ENCODE results near the gene MAB21L4. TPM values are rescaled to one million over a fixed set of nuclear protein-coding genes. Genes with fewer than 3 reads are reported as not detected.
A peak's percentile ranks its signal among the peaks of the same experiment; 100 is the strongest.

Gene MAB21L4
- total and polyA plus RNA-seq, 2 experiments from 2014 or later: not detected

- ATAC-seq (peak; percentile 86), DNase-seq (ENCODE audit: low spot score) (peak; percentile 83)
- peaks cover 15% of the 10 kb centered on the region for H3K9me3 Mint-ChIP-seq
- H3K27me3 ChIP-seq (ENCODE audit: insufficient read depth): no peaks in the 10 kb centered on the region
- no peaks in the 10 kb centered on the region for H3F3A ChIP-seq (replicated peaks; ENCODE audit: low read depth)
- TF ChIP-seq JUNB (IDR thresholded peaks at IDR 0.05; ENCODE audit: unreplicated experiment): no peak
- TF ChIP-seq REST (IDR thresholded peaks at IDR 0.05; ENCODE audit: unreplicated experiment): peak; percentile 78
- TF ChIP-seq CTCF (conservative IDR thresholded peaks at IDR 0.05; ENCODE audit: low read depth in 2 of 2): peak; percentile 37 to 70
- H3K27ac Mint-ChIP-seq: no peak overlapping the region
- H3K4me1 Mint-ChIP-seq: peaks cover 16% of the 10 kb centered on the region
- H3K4me1 ChIP-seq (ENCODE audit: insufficient read depth): peaks cover 11% of the 10 kb centered on the region
- H3K4me3 Mint-ChIP-seq: no peak overlapping the region
- H2AFZ ChIP-seq: no peak overlapping the region
- peaks cover 7% of the 10 kb centered on the region for H3K36me3 Mint-ChIP-seq (ENCODE audit: low read depth)
- H3K36me3 ChIP-seq (ENCODE audit: insufficient read depth): no peaks in the 10 kb centered on the region
- no peak overlapping the region for H3K27ac ChIP-seq (ENCODE audit: low read depth)
- H4K20me1 ChIP-seq (replicated peaks; ENCODE audit: insufficient read depth): no peaks in the 10 kb centered on the region
- no peak overlapping the region for H3K4me3 ChIP-seq
- no peak overlapping the region for H3K4me2 ChIP-seq
- H3K9me2 ChIP-seq (ENCODE audit: insufficient read depth): 0 out of 2 replicates have a peak, but pooled peaks cover 7% of the 10 kb centered on the region
- peaks cover 1% of the 10 kb centered on the region for H3K27me3 Mint-ChIP-seq (ENCODE audit: insufficient read depth, low read depth, poor library complexity)
- H3K79me2 ChIP-seq (replicated peaks; ENCODE audit: insufficient read depth): no peaks in the 10 kb centered on the region
These were observed 55.4 kb downstream of the MAB21L4 start for GRCh38 chr2:240840435-240841060.

- no peak overlapping the region; the same call in 1 of the 2 replicates for H3K27ac Mint-ChIP-seq
- TF ChIP-seq EZH2phosphoT487 (IDR thresholded peaks at IDR 0.05; ENCODE audit: unreplicated experiment): no peak
- H3K27me3 ChIP-seq (ENCODE audit: insufficient read depth): no peaks in the 10 kb centered on the region
- H3K36me3 ChIP-seq (ENCODE audit: insufficient read depth): no peaks in the 10 kb centered on the region
- H3K27ac ChIP-seq (ENCODE audit: low read depth): no peak overlapping the region
- H3K27me3 Mint-ChIP-seq (ENCODE audit: insufficient read depth, low read depth, poor library complexity): no peaks in the 10 kb centered on the region
- peaks cover 16% of the 10 kb centered on the region for H3K4me1 Mint-ChIP-seq
- H3K79me2 ChIP-seq (replicated peaks; ENCODE audit: insufficient read depth): no peaks in the 10 kb centered on the region
- no peaks in the 10 kb centered on the region for H3F3A ChIP-seq (replicated peaks; ENCODE audit: low read depth)
- no peak overlapping the region for H3K4me3 Mint-ChIP-seq
- peaks cover 6% of the 10 kb centered on the region; the same call in 2 of the 3 replicates for H3K9me3 Mint-ChIP-seq
- DNase-seq (ENCODE audit: low spot score): no peak
- no peaks in the 10 kb centered on the region; the same call in 2 of the 3 replicates for H3K36me3 Mint-ChIP-seq (ENCODE audit: low read depth)
- H3K4me1 ChIP-seq (ENCODE audit: insufficient read depth): peaks cover 10% of the 10 kb centered on the region
- no peak overlapping the region for H3K4me3 ChIP-seq
- no peak overlapping the region for H3K4me2 ChIP-seq
- H4K20me1 ChIP-seq (replicated peaks; ENCODE audit: insufficient read depth): no peaks in the 10 kb centered on the region
- H2AFZ ChIP-seq: no peak overlapping the region
- H3K9me2 ChIP-seq (ENCODE audit: insufficient read depth): no peaks in the 10 kb centered on the region
- no peak for ATAC-seq
These were observed 56.5 kb downstream of the MAB21L4 start for GRCh38 chr2:240839152-240840143.

Data from GM23338 (cell line).